Heart left ventricle (tissue), 16 donors: ENCODE results near the gene PRKAB2. TPM values are rescaled to one million over a fixed set of nuclear protein-coding genes. Genes with fewer than 3 reads are reported as not detected.
"Not testable (repeated sequence)": the region's sequence is repeated elsewhere in the genome, so short reads cannot be mapped to it uniquely, and the experiment has no call there.

Source experiments
- ATAC-seq, 4 donors: fragments of 200-7000 bp; cut with Tn5 transposase; one replicate each; pipeline ENCODE4 v1.9.1; 2020 to 2022; ENCODE audit warnings: moderate library complexity in 4 of 4, mild to moderate bottlenecking in 3 of 4, moderate number of reproducible peaks in 1 of 4
- DNase-seq, 5 donors: peaks; one replicate each; pipeline ENCODE4 v3.0.0-alpha.2; 2020
- H3K27ac ChIP-seq, 12 donors: fragments of 200-600 bp; sonication (generic) in 4 of 12; one replicate each; pipeline versions ENCODE4 v1.5.0 to v1.8.0; 2016 to 2022; ENCODE audit warnings: mild to moderate bottlenecking in 2 of 12
- H3K27me3 ChIP-seq, 9 donors: fragments of 200-600 bp; sonication (generic) in 2 of 9; one replicate each; pipeline versions ENCODE4 v1.5.1 to v1.8.0; 2016 to 2022; ENCODE audit warnings: mild to moderate bottlenecking in 3 of 9
- H3K36me3 ChIP-seq, 9 donors: fragments of 200-600 bp; sonication (generic) in 2 of 9; one replicate each; pipeline versions ENCODE4 v1.5.0 to v1.8.0; 2018 to 2022; ENCODE audit warnings: mild to moderate bottlenecking in 2 of 9
- H3K4me1 ChIP-seq, 12 donors: fragments of 200-600 bp; sonication (generic) in 4 of 12; one replicate each; pipeline versions ENCODE4 v1.5.0 to v1.8.0; 2016 to 2022; ENCODE audit warnings: mild to moderate bottlenecking in 3 of 12
- H3K4me3 ChIP-seq, 12 donors: fragments of 200-600 bp; sonication (generic) in 4 of 12; one replicate each; pipeline versions ENCODE4 v1.5.0 to v1.8.0; 2017 to 2022; ENCODE audit warnings: mild to moderate bottlenecking in 9 of 12, moderate library complexity in 4 of 12
- H3K9me3 ChIP-seq, 12 donors: fragments of 200-600 bp; sonication (generic) in 4 of 12; one replicate each; pipeline versions ENCODE4 v1.5.0 to v1.8.0; 2016 to 2022; ENCODE audit warnings: mild to moderate bottlenecking in 1 of 12
- CTCF ChIP-seq, 12 donors: fragments of 200-600 bp; sonication (generic) in 4 of 12; IDR thresholded peaks; one replicate each; pipeline versions ENCODE4 v1.5.0 to v1.8.0; 2018 to 2022; ENCODE audit warnings: antibody characterized with exemption in 12 of 12, mild to moderate bottlenecking in 5 of 12
- POLR2A ChIP-seq, 2 donors: fragments of 450-650 bp; IDR thresholded peaks; one replicate each; pipeline ENCODE4 v1.6.1; 2017; ENCODE audit warnings: antibody characterized with exemption in 2 of 2, mild to moderate bottlenecking in 2 of 2, moderate library complexity in 2 of 2
- WGBS, 4 donors: extraction: QIAGEN DNeasy Blood & Tissue Kit in 2 of 4; methylation state at CpG; one replicate each; pipeline versions ENCODE4 v1.1.5 to v1.1.7; 2013 to 2018; 5-methylcytosine and 5-hydroxymethylcytosine counted together
- intact Hi-C, 10 donors: fragments of 100-400 bp; cut with DNase I; formaldehyde crosslinking; loops; one replicate each; pipeline versions ENCODE4 v1.11.1 to v1.14.2; 2022
- polyA plus RNA-seq, 2 donors: library from polyadenylated mRNA; stranded (reverse); fragments of 200-250 nt; gene quantifications; one replicate each; pipeline ENCODE4 v1.2.3, GENCODE V29; 2013
- total RNA-seq, 9 donors: library from RNA; depleted of rRNA in 2 of 9; stranded (reverse); fragments of >200 nt in 2 of 9; fragmentation: NEBNext Ultra II Directional in 3 of 9; extraction: Animal tissue kit (Norgen Biotek cat#: 25700) in 3 of 9; gene quantifications; one replicate each; pipeline versions ENCODE4 v1.1.0 to v1.2.4, GENCODE V29; 2016 to 2023
- donor health status: ischemic (EF 13 %, LVEDD 7.1; RV severe dilation, severe dysfunction).
- donor health status: healthy with polysubstance abuse.
- donor health status: DM: no; HTN: yes; CAD: no.
- donor health status: DM: no; HTN: no; CAD: no.
- donor health status: ischemic (EF 25% LVEDD 6.9; RV normal size, moderate dysfunction).
- donor health status: ischemic (EF 25% LVEDD 5.7; RV mildly dilated, moderate dysfunction).
- donor health status: healthy.
- donor health status: DM: yes; HTN: yes; CAD: no.
- donor health status: ischemic (EF 35%, LVEDD 5.7; RV mildly dilated, moderate dysfunction).
- donor health status: nonischemic (EF 11% LVEDD 7.7; RV severe dilation, severe dysfunction).
- donor health status: DM: yes; HTN: yes; CAD: no.
- donor health status: PGD.
- donor health status: ischemic (EF 29% LVEDD 5.4; RV normal size, mild dysfunction).
- donor health status: nonischemic (EF 23%, LVEDD 6.1; RV moderate dilation, normal function).

PRKAB2 gene
- total and polyA plus RNA-seq, 11 donors, result 6.7 to 43.2 (median 27.5) TPM

GRCh38 chr1:147162093-147162492 lies 10.2 kb downstream of the PRKAB2 start:
- ATAC-seq (no peak), DNase-seq (no peak)
- intact Hi-C loops, result no loop called here
- TF ChIP-seq POLR2A (IDR thresholded peaks at IDR 0.05) (no peak), CTCF (IDR thresholded peaks at IDR 0.05) (no peak)
- Histone ChIP-seq H3K36me3 (peaks cover 0 to 97% (median 84%) of the 10 kb centered on the region in 9 donors), H3K4me1 (peaks cover 0 to 4% (median 0%) of the 10 kb centered on the region in 12 donors), H3K27me3 (no peaks in the 10 kb centered on the region), H3K4me3 (no peak overlapping the region), H3K27ac (no peak overlapping the region), H3K9me3 (no peaks in the 10 kb centered on the region)

GRCh38 chr1:147157116-147157515 lies 15.2 kb downstream of the PRKAB2 start:
- ATAC-seq, H3K4me3 ChIP-seq, H3K27ac ChIP-seq, H3K27me3 ChIP-seq, intact Hi-C loops, H3K4me1 ChIP-seq, H3K9me3 ChIP-seq, DNase-seq: not testable (repeated sequence)
- 93 to 98% (median 97%) methylated on average over 2 of the region's 2 CpGs for WGBS, 4 donors
- peaks cover 0 to 86% (median 70%) of the 10 kb centered on the region in 9 donors for H3K36me3 ChIP-seq

GRCh38 chr1:147156642-147157041 lies 15.6 kb downstream of the PRKAB2 start:
- intact Hi-C loops, result no loop called here
- H3K9me3 ChIP-seq, result no peaks in the 10 kb centered on the region

GRCh38 chr1:147152772-147153171 lies 19.5 kb downstream of the PRKAB2 start:
- DNase-seq (no peak), ATAC-seq (peak in 1 of 4 donors; percentile 15)
- Histone ChIP-seq H3K36me3 (peaks cover 0 to 43% (median 26%) of the 10 kb centered on the region in 9 donors), H3K4me1 (peaks cover 0 to 6% (median 0%) of the 10 kb centered on the region in 12 donors), H3K4me3 (no peak overlapping the region), H3K27me3 (no peaks in the 10 kb centered on the region), H3K27ac (no peak overlapping the region), H3K9me3 (no peaks in the 10 kb centered on the region)
- intact Hi-C loops, result no loop called here
- 59 to 78% (median 72%) methylated on average over 3 of the region's 3 CpGs for WGBS, 4 donors
- TF ChIP-seq CTCF (IDR thresholded peaks at IDR 0.05), result no peak
- no peak for TF ChIP-seq POLR2A (IDR thresholded peaks at IDR 0.05)

More at GRCh38 chr1:147156642-147157041, 15.6 kb downstream of the PRKAB2 start:
- DNase-seq (no peak), ATAC-seq (no peak)
- Histone ChIP-seq H3K27ac (no peak overlapping the region), H3K36me3 (peaks cover 0 to 82% (median 65%) of the 10 kb centered on the region in 9 donors), H3K4me1 (peaks cover 0 to 6% (median 0%) of the 10 kb centered on the region in 12 donors), H3K27me3 (no peaks in the 10 kb centered on the region), H3K4me3 (no peak overlapping the region)
- 94 to 97% (median 96%) methylated on average over 3 of the region's 3 CpGs for WGBS, 4 donors
- TF ChIP-seq CTCF (IDR thresholded peaks at IDR 0.05) (no peak), POLR2A (IDR thresholded peaks at IDR 0.05) (no peak)

GRCh38 chr1:147151244-147151643 lies 21.0 kb downstream of the PRKAB2 start:
- TF ChIP-seq POLR2A (IDR thresholded peaks at IDR 0.05), result no peak
- no peak for TF ChIP-seq CTCF (IDR thresholded peaks at IDR 0.05)
- 90 to 100% (median 98%) methylated on average over 1 of the region's 1 CpG for WGBS, 4 donors
- Histone ChIP-seq H3K27ac (no peak overlapping the region), H3K4me1 (peaks cover 0 to 6% (median 0%) of the 10 kb centered on the region in 12 donors), H3K36me3 (peaks cover 0 to 30% (median 15%) of the 10 kb centered on the region in 9 donors), H3K27me3 (no peaks in the 10 kb centered on the region), H3K4me3 (no peak overlapping the region), H3K9me3 (no peaks in the 10 kb centered on the region)
- intact Hi-C loops, result no loop called here
- no peak for ATAC-seq
- no peak for DNase-seq
